Esophagus muscularis mucosa (tissue), 4 donors: Measurements from ENCODE around the gene FLCN. TPM values are rescaled to one million over a fixed set of nuclear protein-coding genes. Genes with fewer than 3 reads are reported as not detected.
A peak's percentile ranks its signal among the peaks of the same experiment; 100 is the strongest.

Experiments used
- DNase-seq: peaks from one replicate; pipeline ENCODE4 v3.0.0-alpha.2; 2017; ENCODE audit errors: extremely low spot score
- H3K27ac ChIP-seq, 4 donors: fragments of 200-600 bp; sonication (generic); replicated peaks in 1 of 4; 1 replicate in 3 of 4; 2 replicates in 1 of 4; pipeline ENCODE4 v1.5.1; 2016 to 2019; ENCODE audit warnings: mild to moderate bottlenecking in 1 of 4
- H3K27me3 ChIP-seq, 4 donors: fragments of 200-600 bp; sonication (generic); one replicate each; pipeline versions ENCODE4 v1.5.1 to v1.6.0; 2016 to 2019
- H3K36me3 ChIP-seq, 4 donors: fragments of 200-600 bp; sonication (generic); one replicate each; pipeline ENCODE4 v1.5.1; 2016 to 2019
- H3K4me1 ChIP-seq, 4 donors: fragments of 200-600 bp; sonication (generic); one replicate each; pipeline ENCODE4 v1.5.1; 2016 to 2019
- H3K4me3 ChIP-seq, 4 donors: fragments of 200-600 bp; sonication (generic); 1 replicate in 2 of 4; 2 replicates in 2 of 4; pipeline ENCODE4 v1.5.1; 2016 to 2019; ENCODE audit warnings: mild to moderate bottlenecking in 4 of 4, moderate library complexity in 1 of 4
- H3K9me3 ChIP-seq, 4 donors: fragments of 200-600 bp; sonication (generic); 1 replicate in 3 of 4; 2 replicates in 1 of 4; pipeline ENCODE4 v1.5.1; 2016 to 2019
- EP300 ChIP-seq: sonication (generic); formaldehyde crosslinking; IDR thresholded peaks from one replicate; pipeline ENCODE4 v1.6.1; 2017; ENCODE audit warnings: antibody characterized with exemption
- POLR2A ChIP-seq: fragments of 450-650 bp; IDR thresholded peaks from one replicate; pipeline ENCODE4 v1.6.1; 2017; ENCODE audit warnings: antibody characterized with exemption, moderate library complexity, mild to moderate bottlenecking, low read depth
- POLR2AphosphoS5 ChIP-seq, 2 donors: sonication (generic); formaldehyde crosslinking; IDR thresholded peaks; one replicate each; pipeline ENCODE4 v1.6.1; 2017; ENCODE audit warnings: antibody characterized with exemption in 2 of 2
- WGBS: methylation state at CpG from one replicate; pipeline ENCODE4 v1.1.5; 2018; 5-methylcytosine and 5-hydroxymethylcytosine counted together
- intact Hi-C: fragments of 100-400 bp; cut with DNase I; formaldehyde crosslinking; loops from one replicate; pipeline ENCODE4 v1.15.1; 2023
- total RNA-seq, 4 donors: library from RNA; depleted of rRNA; stranded (reverse); fragments of >200 nt; gene quantifications; one replicate each; pipeline versions ENCODE4 v1.1.0 to v1.2.1, GENCODE V29; 2016
- TF ChIP-seq, protein P1 (sequence below), 3 experiments: fragments of 200-600 bp in 2 of 3; fragments of 450-650 bp in 1 of 3; sonication (generic) in 2 of 3; IDR thresholded peaks; one replicate each; pipeline ENCODE4 v1.5.1; 2017 to 2019; ENCODE audit warnings: antibody characterized with exemption in 3 of 3, mild to moderate bottlenecking in 2 of 3, moderate library complexity in 1 of 3

The FLCN gene
- total RNA-seq, 4 donors from 2014 or later = 21.5 to 64.7 (median 45.5) TPM

- Histone ChIP-seq H3K27me3 (no peaks in the 10 kb centered on the region), H3K4me3 (no peak overlapping the region), H3K36me3 (peaks cover 0 to 9% (median 4%) of the 10 kb centered on the region in 4 donors), H3K4me1 (peaks cover 56 to 78% (median 76%) of the 10 kb centered on the region in 4 donors), H3K9me3 (no peaks in the 10 kb centered on the region), H3K27ac (peak overlapping the region; percentile 92 to 96 (median 94))
- no peak for DNase-seq
- TF ChIP-seq, protein P1, sequence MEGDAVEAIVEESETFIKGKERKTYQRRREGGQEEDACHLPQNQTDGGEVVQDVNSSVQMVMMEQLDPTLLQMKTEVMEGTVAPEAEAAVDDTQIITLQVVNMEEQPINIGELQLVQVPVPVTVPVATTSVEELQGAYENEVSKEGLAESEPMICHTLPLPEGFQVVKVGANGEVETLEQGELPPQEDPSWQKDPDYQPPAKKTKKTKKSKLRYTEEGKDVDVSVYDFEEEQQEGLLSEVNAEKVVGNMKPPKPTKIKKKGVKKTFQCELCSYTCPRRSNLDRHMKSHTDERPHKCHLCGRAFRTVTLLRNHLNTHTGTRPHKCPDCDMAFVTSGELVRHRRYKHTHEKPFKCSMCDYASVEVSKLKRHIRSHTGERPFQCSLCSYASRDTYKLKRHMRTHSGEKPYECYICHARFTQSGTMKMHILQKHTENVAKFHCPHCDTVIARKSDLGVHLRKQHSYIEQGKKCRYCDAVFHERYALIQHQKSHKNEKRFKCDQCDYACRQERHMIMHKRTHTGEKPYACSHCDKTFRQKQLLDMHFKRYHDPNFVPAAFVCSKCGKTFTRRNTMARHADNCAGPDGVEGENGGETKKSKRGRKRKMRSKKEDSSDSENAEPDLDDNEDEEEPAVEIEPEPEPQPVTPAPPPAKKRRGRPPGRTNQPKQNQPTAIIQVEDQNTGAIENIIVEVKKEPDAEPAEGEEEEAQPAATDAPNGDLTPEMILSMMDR (IDR thresholded peaks at IDR 0.05) = no peak
- TF ChIP-seq POLR2A (no peak), EP300 (no peak), POLR2AphosphoS5 (IDR thresholded peaks at IDR 0.05) (peak in 1 of 2 donors; percentile 43)
- intact Hi-C loops = no loop called here
- 79% methylated on average over 8 of the region's 8 CpGs for WGBS
These were observed 35.1 kb downstream of the FLCN start for GRCh38 chr17:17201907-17202306.

- intact Hi-C loops = no loop called here
- Histone ChIP-seq H3K36me3 (peaks cover 0 to 9% (median 4%) of the 10 kb centered on the region in 4 donors), H3K27me3 (no peaks in the 10 kb centered on the region), H3K4me1 (peaks cover 52 to 72% (median 70%) of the 10 kb centered on the region in 4 donors), H3K9me3 (no peaks in the 10 kb centered on the region), H3K27ac (peak overlapping the region; percentile 92 to 96 (median 94)), H3K4me3 (no peak overlapping the region)
- TF ChIP-seq EP300 (no peak), POLR2AphosphoS5 (IDR thresholded peaks at IDR 0.05) (no peak), POLR2A (no peak)
- TF ChIP-seq, protein P1 (IDR thresholded peaks at IDR 0.05) = no peak
- 70% methylated on average over 10 of the region's 10 CpGs for WGBS
- no peak for DNase-seq
These were observed 35.7 kb downstream of the FLCN start for GRCh38 chr17:17201271-17201670.

GRCh38 chr17:17200831-17201230, 36.1 kb downstream of the FLCN start:
- TF ChIP-seq POLR2AphosphoS5 (IDR thresholded peaks at IDR 0.05) (peak; percentile 46 to 49), POLR2A (no peak), EP300 (no peak)
- TF ChIP-seq, protein P1 (IDR thresholded peaks at IDR 0.05) = no peak
- DNase-seq = no peak
- Histone ChIP-seq H3K9me3 (no peaks in the 10 kb centered on the region), H3K4me1 (peaks cover 48 to 68% (median 66%) of the 10 kb centered on the region in 4 donors), H3K27me3 (no peaks in the 10 kb centered on the region), H3K4me3 (peak overlapping the region; percentile 11 to 31 (median 21)), H3K27ac (peak overlapping the region; percentile 92 to 96 (median 94)), H3K36me3 (peaks cover 0 to 9% (median 4%) of the 10 kb centered on the region in 4 donors)
- intact Hi-C loops = no loop called here
- 44% methylated on average over 5 of the region's 5 CpGs for WGBS

- TF ChIP-seq, protein P1 (IDR thresholded peaks at IDR 0.05) = no peak
- no peak for TF ChIP-seq POLR2A
- no peak for TF ChIP-seq EP300
- no peak for TF ChIP-seq POLR2AphosphoS5 (IDR thresholded peaks at IDR 0.05)
- H3K4me1 ChIP-seq = peaks cover 42 to 62% (median 61%) of the 10 kb centered on the region in 4 donors
- H3K9me3 ChIP-seq = no peaks in the 10 kb centered on the region
- no peak for DNase-seq
- peaks cover 0 to 9% (median 4%) of the 10 kb centered on the region in 4 donors for H3K36me3 ChIP-seq
- intact Hi-C loops = no loop called here
- WGBS = 46% methylated on average over 7 of the region's 7 CpGs
- peak overlapping the region; percentile 11 to 31 (median 21) for H3K4me3 ChIP-seq
- H3K27me3 ChIP-seq = no peaks in the 10 kb centered on the region
- H3K27ac ChIP-seq = peak overlapping the region; percentile 92 to 96 (median 94)
These were observed 36.7 kb downstream of the FLCN start for GRCh38 chr17:17200311-17200710.

DNA sequence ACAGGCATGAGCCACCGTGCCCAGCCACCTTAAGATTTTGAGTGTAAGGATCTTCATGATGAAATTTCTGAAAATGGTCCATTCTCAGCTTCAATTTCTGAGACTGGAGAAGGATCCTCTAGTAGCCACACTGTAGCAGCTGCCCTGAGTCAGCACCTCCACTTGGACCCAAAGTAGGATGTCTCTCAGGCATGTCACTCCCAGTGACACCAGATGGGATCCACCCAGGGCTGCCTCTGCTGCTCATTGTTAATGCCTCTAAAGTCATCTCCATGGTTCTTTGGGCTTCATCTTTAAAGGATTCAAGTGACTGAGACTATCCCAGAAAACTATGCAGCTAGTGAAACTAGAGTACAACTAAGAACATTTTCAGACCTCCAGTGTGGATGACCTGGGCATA, 38.7 kb downstream of the FLCN start:
- Histone ChIP-seq H3K36me3 (peaks cover 0 to 9% (median 4%) of the 10 kb centered on the region in 4 donors), H3K4me1 (peaks cover 22 to 42% (median 40%) of the 10 kb centered on the region in 4 donors), H3K9me3 (no peaks in the 10 kb centered on the region), H3K4me3 (no peak overlapping the region), H3K27me3 (no peaks in the 10 kb centered on the region), H3K27ac (no peak overlapping the region)
- intact Hi-C loops = no loop called here
- TF ChIP-seq POLR2AphosphoS5 (IDR thresholded peaks at IDR 0.05) = no peak
- TF ChIP-seq, protein P1 (IDR thresholded peaks at IDR 0.05) = no peak
- no peak for TF ChIP-seq EP300
- no peak for TF ChIP-seq POLR2A
- DNase-seq = no peak
- 92% methylated on average over 1 of the region's 1 CpG for WGBS
